GM10847 (cell line): ENCODE measurements around the gene RPTOR.

Experiments
- POLR2A ChIP-seq: IDR thresholded peaks from 2 replicates; pipeline ENCODE4 v1.6.1; 2011; ENCODE audit not compliant: insufficient read length; ENCODE audit errors: extremely low read depth

RPTOR gene

DNA sequence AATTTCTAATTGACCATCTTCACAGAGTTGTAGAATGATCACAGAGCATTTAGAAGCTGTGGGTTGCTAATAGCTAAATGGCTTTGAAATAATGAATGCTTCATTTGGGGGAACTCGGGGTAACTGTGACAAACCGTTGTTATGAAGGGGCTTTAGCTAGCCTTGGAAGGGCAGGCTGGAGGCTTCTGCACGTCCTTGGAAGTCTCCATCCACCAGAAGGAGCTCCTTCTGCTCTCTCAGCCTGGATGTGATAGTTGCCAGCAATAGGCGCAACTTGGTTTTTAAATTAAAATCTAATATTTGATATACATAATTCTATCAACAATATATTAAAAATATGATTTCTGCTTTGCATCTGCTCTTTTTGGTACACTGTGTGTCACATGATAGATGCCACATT, 200.5 kb downstream of the RPTOR start:
- no peak for TF ChIP-seq POLR2A

GRCh38 chr17:80746262-80746935, 201.8 kb downstream of the RPTOR start:
- TF ChIP-seq POLR2A, result no peak

DNA sequence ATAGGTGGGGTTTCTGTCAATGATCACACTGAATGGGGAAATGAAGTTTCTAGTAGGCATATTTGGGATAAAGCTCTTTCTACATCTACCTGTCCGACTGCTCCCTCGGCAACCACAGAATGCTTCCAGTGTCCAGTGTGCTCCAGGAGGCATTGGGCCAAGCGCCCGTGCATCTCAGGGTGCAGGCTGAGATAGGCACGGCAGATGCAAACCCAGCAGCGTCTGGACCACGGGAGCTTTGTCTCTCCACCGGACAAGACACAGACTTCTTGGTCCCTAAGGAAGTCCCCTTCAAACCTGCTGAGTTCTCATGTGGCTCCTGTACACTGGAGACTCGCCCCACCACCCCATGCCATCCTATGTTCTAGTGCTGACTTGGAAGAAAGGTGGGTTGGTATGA, 202.8 kb downstream of the RPTOR start:
- no peak for TF ChIP-seq POLR2A

- no peak for TF ChIP-seq POLR2A
These were observed 205.0 kb downstream of the RPTOR start for GRCh38 chr17:80749611-80750010.

DNA sequence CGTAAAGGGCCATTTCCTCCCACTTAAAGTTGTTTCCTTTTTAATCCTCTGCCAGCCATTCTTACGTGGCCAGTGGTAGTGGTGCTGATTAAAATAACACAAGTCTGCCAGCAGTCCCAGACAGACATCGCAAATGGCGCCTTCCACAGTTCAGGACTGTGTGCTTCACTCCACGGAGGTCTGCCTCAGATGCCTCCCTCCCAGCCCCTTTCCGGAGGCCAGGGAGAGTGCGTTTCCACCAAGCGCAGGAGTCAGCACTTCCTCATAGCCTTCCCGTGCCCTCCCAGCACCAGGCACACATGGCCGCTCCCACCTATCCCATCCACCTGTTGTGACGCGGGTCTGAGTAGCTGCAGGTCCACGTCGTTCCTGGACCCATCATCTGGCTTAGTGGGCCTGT, 205.6 kb downstream of the RPTOR start:
- no peak for TF ChIP-seq POLR2A

DNA sequence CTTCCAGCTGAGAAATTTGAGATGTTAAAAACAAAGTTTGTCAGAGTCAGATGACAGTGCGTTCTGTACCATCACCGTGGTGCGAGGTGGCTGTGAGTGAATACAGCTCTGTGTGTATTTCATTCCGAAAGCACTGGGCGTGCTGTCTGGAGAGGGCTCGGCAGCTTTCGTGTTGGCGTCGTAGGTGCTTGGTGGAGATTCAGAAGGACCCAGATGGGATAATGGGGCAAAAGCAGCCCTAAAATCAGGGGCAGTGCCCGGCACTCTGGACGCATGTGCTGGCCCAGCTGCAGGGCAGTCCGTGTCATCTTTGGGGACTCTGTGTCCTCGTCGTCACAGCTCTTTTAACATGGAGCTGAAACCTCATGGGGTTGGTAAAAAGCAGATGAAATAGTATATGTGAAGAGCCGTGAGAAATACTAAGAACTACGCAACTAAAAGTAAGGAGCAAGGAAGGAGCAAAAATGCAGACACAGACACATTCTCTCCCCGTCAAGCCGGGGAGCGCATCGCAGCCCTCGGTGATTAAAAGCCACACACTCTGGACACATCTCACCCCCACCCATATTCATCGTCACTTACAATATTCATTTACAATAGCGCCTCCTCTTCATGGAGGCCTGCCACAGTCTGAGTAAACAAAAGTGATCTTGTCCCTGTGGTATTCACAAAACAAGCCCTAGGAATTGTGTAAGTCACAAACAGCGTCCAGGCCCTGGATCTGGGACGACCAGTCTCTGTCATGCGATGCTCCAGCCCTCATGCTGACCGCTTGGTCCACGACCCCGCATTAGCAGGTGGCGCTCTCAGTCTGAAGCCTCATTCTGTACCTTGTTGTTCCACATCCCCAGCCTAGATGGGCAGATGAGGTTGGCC, 206.7 kb downstream of the RPTOR start:
- TF ChIP-seq POLR2A, result no peak

- no peak for TF ChIP-seq POLR2A
These were observed 207.4 kb downstream of the RPTOR start for GRCh38 chr17:80751946-80752581.

GRCh38 chr17:80753685-80754345, 209.2 kb downstream of the RPTOR start:
- TF ChIP-seq POLR2A, result no peak

DNA sequence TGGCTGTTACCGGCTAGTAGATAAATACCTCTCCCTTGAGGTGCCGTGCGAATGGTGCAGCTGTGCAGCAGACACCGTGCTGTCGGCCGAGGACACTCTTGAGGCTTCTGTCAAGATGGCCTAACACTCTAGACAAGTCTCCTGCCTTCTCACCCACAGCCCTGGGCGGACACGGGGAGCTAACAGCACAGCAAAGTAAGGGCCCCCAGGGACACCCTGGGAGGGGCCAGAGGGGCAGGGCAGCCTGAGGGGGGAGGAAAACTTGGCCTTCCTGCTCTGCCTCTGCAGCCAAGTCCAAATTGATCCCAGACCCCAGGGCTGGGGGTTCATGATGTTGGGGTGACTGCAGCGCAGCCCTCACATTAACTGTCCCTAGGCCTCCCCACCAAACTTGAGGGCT, 210.2 kb downstream of the RPTOR start:
- TF ChIP-seq POLR2A, result no peak

DNA sequence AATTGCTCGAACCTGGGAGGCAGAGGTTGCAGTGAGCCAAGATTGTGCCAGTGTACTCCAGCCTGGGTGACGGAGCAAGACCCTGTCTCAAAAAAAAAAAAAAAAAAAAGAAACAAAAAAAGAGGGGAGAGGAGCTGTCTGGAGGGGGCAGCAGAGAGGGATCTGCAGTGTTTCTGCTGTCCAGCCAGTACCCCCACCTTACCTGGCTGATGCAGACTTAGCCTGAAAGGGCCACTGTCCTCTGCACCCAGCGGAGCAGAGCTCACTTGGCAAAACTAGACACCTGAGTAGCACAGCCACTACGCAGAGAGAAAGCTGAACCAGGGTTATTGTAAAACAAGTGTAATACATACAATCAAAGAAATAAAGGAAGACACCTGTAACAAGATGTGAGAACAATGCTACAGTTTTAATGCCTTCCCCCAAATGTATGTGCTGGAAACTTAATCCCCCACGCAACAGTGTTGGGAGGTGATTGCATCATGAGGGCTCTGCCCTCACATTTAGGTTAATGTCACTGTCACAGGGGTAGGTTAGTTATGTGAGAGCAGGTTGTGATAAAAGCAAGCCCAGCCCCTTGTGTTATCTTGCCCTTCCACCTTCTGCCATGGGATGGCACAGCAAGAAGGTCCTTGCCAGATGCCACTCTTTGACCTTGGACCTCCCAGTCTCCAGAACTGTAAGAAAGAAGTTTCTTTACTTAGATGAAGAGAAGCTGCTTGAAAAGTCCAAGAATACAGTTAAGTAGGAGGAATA, 211.2 kb downstream of the RPTOR start:
- TF ChIP-seq POLR2A, result no peak

DNA sequence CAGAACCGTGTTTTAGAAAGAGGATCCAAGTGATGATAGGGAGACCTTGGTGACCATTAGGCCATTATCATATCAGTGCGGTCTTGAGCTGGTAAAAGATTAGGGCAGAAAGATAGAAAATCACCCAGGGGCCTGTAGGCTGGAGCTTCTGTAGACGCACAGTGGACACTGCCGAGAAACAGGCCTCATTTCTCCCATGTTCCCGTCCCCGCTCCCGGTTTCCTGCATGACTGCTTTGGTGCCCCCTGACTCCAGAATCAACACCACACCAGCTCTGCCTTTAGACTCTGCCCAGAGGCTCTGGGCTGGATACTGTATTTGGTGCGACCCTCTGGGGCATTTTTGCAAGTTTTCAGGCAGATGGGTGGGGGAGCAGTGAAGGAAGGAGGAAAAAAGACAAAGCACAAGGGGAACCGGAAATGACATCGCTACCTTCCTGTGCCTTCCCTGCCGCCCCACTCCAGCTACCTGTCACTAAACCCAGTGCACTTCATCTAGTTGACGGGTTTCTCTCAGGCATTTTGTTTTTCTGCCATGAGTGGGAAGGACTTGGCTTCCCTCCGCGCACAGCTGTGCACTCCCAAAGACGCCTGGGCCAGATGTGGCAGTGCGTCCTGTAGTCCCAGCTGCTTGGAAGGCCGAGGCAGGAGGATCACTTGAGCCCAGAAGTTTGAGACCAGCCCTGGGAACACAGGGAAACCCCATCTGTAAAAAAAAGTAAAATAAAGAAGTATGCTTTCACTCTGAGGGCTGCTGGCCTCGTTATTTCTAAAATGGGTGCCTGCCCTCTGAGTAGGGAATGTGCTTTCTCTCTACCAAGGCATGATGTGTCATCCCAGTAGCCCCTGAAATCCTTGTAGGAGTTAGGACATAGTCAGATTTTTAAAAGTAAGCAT, 214.1 kb downstream of the RPTOR start:
- no peak for TF ChIP-seq POLR2A

DNA sequence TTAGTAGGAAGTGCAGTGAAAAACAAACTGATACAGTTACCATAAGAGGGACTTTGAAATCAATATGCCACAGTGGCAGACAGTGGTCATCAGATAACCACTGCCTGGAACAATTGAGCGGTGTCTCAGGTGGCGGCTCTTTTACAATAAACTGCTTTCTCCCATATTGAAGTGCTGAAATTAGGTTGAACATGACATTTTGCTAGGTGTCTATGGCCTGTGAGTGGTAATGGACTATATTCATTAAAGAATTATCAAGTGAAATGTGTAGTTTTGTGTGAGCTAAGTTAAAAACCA, 214.7 kb downstream of the RPTOR start:
- TF ChIP-seq POLR2A, result no peak

DNA sequence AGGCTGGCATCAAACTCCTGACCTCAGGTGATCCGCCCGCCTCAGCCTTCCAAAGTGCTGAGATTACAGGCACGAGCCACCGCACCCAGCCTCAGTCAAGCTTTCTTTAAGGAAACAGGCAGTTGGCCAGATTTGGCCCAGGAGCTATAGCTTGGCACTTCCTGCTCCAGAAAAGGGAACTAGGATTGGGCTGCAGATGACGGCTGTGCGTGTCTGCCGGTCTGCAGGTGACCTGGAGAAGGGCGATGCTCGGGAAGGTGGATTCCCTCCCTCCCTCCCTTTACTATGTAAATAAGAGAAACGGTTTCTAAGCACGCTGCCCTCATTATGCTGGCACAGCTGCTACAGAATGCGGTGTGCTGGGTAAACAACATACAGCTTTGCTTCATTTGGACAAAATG, 215.9 kb downstream of the RPTOR start:
- TF ChIP-seq POLR2A, result no peak
